Caki2 (cell line): ENCODE data around the gene KLRF1. TPM values are rescaled to one million over a fixed set of nuclear protein-coding genes. Genes with fewer than 3 reads are reported as not detected.
A peak's percentile ranks its signal among the peaks of the same experiment; 100 is the strongest.

Source experiments
- DNase-seq: peaks from one replicate; pipeline ENCODE4 v3.0.0-alpha.2; 2015; ENCODE audit warnings: low read depth
- in situ Hi-C: cut with HindIII; loops from 2 replicates; pipeline ENCODE4 v1.10.0; 2016; ENCODE audit warnings: low sequenced_read_pairs, low pct_unique_long_range_greater_than_20kb, mixed read lengths
- total RNA-seq: library from RNA; depleted of rRNA; stranded (reverse); fragments of >200 nt; shearing (Covaris generic); gene quantifications from 2 replicates; pipeline ENCODE4 v1.2.3, GENCODE V29; 2014; ENCODE audit warnings: low replicate concordance

Gene KLRF1
- total RNA-seq, 1 experiment from 2014 or later, result 1.2 TPM

DNA sequence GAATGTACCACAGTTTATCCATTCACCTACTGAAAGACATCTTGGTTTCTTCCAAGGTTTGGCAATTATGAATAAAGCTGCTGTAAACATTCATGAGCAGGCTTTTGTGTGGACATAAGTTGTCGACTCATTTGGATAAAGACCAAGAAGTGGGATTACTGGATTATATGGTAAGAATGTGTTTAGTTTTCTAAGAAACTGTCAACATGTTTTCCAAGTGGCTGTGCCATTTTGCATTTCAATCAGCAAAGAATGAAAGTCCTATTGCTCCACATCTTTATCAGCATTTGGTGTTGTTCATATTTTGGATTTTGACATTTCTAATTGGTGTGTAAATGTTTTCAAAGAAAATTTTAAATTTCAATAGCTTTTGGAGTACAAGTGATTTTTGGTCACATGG, 27.3 kb upstream of the KLRF1 start:
- no peak for DNase-seq
- in situ Hi-C loops, result no loop called here

DNA sequence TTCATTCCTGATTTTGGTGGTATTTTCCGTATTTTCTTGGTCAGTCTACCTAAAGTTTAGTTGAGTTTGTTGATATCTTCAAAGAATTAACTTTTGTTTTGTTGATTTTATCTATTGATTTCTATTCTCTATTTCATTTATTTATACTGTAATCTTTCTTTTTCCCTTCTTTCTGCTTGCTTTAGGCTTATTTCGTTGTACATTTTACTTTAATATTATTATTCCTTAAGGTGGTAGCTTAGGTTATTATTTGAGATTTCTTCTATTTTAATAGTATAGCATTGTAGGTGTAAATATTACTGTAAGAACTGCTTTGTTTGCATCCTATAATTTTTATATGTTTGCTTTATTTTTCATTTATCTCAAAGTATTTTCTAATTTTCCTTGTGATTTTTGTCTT, 21.4 kb upstream of the KLRF1 start:
- in situ Hi-C loops, result no loop called here
- DNase-seq, result no peak

DNA sequence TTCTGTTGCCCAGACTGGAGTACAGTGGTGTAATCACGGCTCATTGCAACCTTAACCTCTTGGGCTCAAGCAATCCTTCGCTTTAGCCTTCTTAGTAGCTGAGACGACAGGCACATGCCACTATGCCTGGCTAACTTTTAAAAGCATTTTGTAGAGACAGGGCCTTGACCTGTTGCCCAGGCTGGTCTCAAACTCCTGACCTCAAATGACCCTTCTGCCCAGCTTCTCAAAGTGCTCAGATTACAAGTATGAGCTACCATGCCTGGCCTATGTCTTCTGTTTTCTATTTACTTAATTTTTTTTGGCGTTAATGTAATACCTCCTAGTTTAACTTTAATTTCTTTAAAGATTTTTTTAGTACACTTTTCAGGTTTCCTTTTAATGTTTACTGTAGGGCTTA, 20.6 kb upstream of the KLRF1 start:
- DNase-seq, result no peak
- in situ Hi-C loops, result no loop called here

DNA sequence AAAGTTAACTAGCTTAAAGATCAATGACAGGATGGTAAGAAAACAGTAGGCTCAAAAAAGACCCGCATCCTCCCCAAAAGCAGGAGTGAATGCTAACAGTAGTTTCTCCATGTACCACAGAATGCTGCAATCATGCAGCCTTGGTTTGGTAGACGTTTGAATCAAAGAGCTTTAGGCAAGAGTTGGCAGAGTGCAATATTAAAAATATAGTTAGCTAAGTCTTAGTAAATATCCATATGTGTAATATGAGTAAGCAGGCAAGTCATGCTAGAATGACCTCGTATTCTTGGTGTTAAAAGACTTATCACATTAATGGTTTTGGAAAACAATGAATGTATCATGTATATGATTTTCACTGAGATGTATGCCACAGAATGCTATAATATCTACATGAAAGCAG, 18.8 kb upstream of the KLRF1 start:
- in situ Hi-C loops, result no loop called here

DNA sequence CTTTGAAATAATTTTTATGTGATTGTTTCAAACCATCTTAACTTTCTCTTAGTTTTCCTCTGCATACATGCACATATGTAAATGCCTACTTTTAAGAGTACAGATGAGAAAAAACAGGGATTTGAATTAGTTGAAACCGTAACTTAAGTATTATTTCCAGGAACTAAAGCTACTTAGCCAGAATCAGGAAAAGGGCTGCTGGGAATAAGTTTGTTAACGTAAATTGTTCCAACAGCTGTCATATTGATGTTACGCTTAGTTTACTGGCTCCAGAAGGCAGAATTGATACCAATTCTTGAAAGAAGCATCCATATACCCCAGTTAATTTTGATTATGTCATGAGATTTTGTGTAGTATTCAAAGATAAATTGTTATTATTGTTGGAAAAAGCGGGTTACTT, 17.9 kb upstream of the KLRF1 start:
- in situ Hi-C loops, result no loop called here

More for the DNA sequence above, 18.8 kb upstream of the KLRF1 start:
- DNase-seq, result no peak

DNA sequence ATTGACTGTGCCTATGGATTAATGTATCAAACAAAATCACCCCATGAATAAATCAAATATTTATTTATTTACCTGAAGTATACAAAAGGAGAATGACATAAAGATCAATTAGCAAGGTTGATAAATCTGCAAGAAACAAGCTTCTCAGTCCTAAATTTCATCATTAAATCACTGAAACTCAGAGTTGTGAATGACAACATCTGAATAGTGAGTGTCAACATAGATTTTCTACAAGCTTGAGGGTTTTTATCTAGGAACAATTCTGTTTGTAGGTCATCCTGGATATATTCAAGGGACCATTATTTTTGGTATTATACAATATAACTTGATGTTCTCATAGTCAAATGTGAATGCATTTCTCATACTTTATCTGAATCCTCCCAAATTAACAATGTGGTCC, 17.4 kb upstream of the KLRF1 start:
- no peak for DNase-seq
- in situ Hi-C loops, result no loop called here

More for the DNA sequence above, 17.9 kb upstream of the KLRF1 start:
- no peak for DNase-seq

DNA sequence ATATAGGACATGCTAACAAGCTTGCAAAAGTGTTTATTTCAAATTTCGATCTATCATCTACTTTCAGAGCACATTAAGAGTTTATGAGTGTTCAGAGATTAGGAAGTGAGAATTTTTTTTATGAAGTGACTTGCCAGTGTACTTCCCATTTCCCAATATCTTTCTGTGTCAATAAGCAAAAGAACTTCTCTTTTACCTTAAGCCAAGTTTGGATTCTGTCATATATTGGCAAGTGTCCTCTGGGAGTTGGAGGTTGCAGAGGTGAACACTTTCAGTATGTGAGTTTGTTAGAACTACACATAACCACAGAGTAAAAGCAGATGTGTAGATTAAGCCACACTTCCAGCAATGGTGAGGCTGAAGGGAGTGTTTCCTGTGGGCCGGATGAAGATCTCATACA, 16.6 kb upstream of the KLRF1 start:
- in situ Hi-C loops, result no loop called here
- no peak for DNase-seq

DNA sequence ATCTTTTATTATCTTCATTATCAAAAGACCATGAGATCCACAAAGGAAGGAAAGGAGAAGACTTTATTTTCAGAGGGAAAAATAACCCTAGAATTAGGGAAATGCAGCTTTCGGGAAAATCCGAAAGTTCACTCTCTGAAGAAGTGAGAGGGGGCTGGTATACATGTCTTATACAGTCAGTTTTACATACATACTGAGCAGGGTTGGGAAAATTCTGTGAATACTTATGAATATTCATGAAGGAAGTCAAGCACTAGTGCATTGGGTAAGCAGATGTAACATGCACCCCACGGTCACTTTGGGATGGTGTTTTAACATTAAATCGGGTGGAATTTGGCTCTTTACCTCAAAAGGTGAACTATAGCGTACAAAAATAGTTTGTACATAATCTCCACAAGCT, 15.7 kb upstream of the KLRF1 start:
- in situ Hi-C loops, result no loop called here
- DNase-seq, result no peak

DNA sequence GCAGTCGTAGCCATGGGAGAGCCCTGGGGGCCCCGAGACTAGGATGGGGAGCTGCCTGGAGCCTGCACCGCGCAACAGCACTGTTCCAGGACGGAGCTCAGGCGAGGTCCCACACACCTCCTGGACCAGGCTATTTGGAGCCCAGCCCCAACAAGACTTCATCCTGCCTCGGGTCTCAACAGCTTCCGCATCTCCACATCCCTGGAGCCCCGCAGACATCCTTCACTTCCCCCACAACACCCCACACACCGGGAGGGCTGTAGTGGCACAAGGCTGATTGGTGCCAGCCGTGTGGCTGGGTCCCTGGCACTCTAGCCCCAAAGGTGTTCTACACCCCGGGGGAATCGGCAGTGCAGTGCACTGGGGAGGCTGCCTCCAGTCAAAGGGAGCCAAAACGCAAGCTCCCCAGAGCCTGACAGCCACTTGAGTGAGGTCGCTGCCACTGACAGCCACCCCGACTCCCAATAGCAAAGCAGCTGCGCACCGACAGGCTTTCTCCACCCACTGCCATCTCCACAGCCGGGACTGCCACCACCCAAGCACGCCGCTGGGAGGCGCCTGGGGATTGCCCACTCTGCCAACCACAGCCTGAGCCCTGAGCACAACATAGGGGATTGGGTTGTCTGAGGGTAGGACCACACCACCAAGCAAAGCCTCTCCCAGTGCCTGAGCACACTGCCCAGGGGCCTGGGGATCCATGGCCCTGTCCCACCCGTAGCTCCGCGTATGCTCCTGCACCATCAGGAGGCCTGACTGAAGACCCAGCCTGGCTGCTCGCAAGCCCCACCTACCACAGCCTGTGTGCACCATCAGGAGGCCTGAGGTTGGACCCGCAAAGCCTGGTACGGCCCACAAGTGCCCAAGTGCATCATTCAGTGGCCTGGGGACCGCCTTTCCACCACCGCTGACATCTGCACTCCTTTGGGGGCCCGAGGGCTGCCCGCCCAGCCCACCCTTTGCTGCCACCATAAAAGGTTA, 13.2 kb upstream of the KLRF1 start:
- DNase-seq, result peak; percentile 20
- in situ Hi-C loops, result no loop called here

DNA sequence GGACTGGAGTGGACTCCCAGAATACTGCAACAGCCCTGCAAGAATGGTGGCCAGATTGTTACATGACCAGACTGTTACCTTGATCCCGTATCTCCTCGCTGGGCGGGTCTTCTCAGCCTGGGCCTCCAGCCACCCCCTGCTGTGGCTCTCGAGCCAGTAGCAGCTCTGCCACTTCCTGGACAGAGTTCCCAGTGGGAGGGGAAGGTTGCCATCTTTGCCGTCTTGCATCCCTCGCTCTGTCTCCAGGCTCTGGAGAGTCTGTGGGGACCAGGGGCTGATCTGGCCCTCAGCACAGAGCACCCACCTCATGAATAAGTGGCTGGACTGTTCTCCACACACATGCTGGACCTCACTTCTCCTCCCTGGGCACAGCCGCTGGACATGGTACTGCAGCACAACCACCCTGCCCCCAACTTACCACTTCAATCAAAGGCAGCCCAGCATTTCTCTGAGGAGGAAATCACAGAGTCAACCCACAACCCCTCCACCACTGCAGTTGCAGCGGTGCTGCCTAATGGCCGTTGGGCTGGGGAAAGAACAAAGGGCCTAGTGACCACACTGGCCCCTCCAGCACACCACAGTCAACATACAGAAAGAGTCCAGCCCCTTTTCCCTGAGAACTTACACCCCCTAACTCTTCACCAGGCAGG, 6.9 kb upstream of the KLRF1 start:
- in situ Hi-C loops, result no loop called here
- DNase-seq, result no peak

DNA sequence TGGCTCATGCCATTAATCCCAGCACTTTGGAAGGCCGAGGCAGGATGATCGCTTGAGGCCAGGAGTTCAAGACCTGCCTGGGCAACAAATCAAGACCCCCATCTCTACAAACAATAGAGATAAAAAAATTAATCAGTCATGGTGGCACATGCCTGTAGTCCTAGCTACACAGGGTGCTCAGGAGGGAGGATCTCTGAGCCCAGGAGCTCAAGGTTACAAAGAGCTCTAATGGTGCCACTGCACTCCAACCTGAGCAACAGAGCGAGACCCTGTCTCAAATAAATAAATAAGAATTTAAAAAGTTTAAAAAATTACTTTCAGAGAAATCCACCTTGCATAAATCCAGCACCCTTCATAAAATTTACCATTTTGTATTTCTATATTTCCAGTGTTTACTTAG, 2.2 kb downstream of the KLRF1 start:
- DNase-seq, result no peak
- in situ Hi-C loops, result no loop called here

DNA sequence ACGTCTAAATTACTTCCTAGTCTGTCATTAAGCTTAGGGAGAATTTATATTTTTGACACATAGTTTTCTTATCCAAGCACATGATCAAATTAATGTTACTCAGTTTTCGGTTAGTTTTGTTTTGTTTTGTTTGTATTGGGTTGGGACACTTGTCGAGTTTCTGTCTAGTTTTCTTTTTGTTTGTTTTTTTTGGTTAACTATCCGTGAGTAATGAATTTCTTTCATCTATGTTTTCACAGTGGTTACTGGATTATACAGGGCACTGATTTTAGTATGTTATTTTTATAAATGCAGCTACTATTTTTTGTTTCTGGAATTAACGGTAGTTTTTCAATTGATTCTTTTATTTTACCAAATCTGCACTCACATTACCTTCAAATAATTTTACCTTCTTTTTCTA, 2.7 kb downstream of the KLRF1 start:
- peak; percentile 36 for DNase-seq
- in situ Hi-C loops, result no loop called here

DNA sequence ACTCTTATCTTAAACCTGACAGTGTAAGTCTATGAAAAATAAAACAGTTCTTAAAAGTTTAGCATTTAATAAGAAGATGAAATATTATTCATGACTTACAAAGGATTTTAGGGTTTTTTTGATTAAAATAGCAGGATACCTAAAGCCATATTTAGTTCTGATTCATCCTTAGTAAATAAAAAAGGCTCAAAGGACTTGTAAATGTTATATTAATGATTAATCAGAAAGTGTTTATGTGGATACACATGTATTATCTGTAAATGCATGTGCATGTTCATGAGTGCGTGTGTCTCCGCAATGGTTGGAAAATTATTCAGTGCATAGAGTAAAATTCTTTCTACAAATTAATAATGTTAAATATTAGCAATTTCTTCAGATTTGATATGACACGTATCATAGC, 4.4 kb downstream of the KLRF1 start:
- in situ Hi-C loops, result no loop called here
- no peak for DNase-seq

DNA sequence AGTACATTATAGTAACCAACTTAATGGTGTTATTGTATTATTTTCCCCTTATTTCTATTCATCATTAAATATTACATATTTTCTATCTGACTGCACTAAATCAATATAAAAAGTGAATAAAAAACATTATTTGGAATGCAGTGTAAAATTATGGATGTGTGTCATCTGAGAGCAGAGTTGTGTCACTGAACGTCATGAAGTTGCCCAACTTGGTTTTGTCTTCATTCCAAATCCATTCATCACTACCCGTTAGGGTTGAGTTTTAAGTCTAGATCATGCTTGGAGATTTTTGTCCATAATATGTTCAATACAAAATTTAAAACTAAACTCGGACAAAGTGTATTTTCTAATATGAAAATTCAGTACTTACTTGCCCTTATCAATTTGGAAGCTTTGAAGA, 16.1 kb downstream of the KLRF1 start:
- in situ Hi-C loops, result no loop called here
- no peak for DNase-seq

DNA sequence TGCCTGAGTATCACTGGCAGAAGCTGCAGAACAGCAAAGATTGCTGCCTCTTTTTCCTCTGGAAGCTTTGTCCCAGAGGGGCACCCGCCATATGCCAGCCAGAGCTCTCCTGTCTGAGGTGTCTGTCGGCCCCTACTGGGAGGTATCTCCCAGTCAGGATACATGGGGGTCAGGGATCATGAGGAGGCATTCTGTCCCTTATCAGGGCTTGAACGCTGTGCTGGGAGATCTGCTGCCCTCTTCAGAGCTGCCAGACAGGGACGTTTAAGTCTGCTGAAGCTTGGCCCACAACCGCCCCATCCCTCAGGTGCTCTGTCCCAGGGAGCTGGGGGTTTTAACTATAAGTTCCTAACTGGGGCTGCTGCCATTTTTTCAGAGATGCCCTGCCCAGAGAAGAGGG, 21.6 kb downstream of the KLRF1 start:
- DNase-seq, result no peak
- in situ Hi-C loops, result no loop called here

DNA sequence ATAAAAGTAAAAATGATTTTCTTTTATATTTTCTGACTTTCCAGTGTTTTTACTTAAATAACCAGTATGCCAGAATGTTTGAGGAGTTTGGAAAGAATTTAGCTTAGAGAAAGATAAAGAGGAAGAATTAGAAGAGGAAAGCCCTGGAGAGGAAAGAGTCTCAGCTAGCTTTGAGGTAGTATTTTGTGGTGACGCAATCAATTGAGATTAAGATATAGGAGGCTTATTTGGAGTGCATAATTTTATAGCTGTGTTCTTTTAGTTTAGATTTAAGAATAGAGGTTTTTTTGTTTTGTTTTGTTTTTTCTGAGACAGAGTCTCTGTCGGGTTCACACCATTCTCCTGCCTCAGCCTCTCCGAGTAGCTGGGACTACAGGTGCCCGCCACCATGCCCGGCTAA, 23.8 kb downstream of the KLRF1 start:
- no peak for DNase-seq
- in situ Hi-C loops, result no loop called here

DNA sequence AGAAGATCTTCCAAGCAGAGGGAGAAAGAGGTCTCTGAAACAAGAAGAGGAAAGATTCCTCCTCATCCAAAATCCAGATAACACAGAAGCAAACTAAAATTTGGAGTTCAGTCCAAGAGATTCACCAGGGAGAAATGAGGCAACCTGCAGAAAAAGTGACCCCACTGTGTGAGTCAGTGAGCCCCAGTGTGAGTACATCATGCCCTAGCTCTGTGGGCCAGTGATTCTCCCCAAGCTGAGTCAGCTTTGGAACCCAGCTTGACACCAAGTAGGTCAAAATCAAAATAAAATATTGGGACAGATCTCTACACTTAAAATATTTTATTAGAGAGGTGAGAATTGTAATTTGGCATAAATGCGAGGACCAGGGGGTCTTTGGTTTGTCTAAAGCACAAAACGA, 24.6 kb downstream of the KLRF1 start:
- no peak for DNase-seq
- in situ Hi-C loops, result no loop called here

DNA sequence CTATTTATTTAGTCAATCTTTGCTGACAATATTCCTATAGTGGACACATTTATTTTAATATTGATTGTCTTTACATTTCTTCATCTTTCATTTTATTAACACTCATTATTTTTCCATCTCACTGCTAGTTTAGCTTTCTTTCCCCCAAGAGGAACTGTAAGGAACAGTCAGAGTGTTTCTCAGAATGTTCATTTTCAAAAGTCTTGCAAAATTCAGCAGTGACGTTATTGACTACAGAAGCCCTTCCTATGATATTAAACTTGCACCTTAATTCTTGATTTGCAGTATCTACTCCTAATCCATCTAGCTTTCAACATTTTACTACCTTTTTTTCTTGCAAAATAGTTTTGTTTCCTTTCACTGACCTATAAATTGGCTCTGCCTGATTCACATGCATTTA, 28.9 kb downstream of the KLRF1 start:
- in situ Hi-C loops, result no loop called here
- no peak for DNase-seq

DNA sequence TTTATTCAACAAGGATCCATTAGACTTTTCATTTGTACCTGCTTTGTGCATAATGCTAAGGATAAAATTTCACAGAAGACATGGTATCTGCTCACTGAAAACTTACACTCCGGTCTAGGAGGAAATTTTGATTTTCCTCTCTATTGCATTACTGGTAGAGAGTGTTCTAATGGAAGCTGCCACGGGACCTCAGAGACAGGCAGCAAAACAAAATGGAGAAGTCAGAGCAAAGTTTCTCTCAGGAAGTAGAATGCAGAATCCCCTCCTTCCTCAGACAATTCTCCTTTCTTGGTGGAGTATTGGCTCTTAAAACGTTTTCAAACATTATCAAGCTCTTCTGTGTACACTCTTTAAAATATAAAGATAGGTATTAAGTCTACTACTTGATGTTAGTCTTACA, 29.6 kb downstream of the KLRF1 start:
- DNase-seq, result no peak
- in situ Hi-C loops, result no loop called here

DNA sequence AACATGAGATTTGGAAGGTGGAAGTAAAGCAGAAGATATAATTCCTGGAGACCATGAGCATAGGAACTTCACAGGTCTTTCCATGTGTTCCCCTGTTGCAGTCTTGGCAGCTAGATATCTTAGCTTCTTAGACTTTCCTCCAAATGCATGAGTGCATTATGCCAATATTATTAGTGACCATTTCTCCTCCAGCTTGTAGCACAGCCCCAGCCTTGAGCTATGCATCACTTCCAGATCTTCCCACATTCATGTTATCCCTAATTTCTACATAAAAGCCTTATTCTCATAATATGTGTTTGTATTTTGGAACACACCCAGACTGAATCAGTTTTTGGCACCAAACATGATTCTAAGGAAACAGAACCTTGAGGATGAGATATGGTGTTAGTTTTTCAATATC, 30.9 kb downstream of the KLRF1 start:
- in situ Hi-C loops, result no loop called here
- DNase-seq, result no peak
